HG03175 (cell line): ENCODE measurements around the gene GPAM.

Experiments used
- ATAC-seq: cut with Tn5 transposase; IDR thresholded peaks from one replicate; pipeline ENCODE4 v1.9.1; 2021; ENCODE audit warnings: mild to moderate bottlenecking, moderate library complexity; ENCODE audit not compliant: unreplicated experiment

Gene GPAM

DNA sequence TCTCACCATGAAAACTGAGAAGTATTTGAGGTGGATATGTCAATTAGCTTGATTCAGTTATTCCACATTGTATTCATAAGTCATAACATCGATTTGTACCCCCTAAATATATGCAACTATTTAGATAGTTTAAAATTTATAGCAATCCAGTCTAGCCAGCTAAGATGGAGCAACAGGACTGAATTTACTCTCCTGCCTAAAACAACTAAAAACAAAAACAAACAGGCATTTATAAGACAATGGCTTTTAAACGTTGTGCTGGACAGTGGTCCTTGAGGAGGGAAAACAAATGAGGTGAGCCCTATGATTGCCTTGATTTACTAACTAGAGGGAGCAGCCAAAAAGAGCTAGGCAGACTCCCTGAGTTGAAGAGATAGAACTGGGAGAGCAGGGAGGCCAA lies 814 bp upstream of the GPAM start:
- no peak for ATAC-seq

DNA sequence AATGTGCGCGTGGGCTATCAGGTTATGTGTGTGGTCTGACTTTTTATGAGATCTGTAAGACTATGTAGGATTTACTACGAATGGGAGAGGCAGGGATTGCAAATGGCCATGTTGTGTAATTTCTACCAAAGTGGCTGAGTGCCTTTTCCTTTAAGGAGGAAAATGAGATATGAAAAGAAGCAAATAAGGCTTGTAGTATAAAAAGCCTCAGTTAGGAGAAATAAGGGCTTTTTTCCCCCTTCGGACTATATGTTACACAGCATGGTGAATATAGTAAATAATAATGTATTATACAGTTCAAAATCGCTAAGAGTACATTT lies 447 bp upstream of the GPAM start:
- no peak for ATAC-seq

DNA sequence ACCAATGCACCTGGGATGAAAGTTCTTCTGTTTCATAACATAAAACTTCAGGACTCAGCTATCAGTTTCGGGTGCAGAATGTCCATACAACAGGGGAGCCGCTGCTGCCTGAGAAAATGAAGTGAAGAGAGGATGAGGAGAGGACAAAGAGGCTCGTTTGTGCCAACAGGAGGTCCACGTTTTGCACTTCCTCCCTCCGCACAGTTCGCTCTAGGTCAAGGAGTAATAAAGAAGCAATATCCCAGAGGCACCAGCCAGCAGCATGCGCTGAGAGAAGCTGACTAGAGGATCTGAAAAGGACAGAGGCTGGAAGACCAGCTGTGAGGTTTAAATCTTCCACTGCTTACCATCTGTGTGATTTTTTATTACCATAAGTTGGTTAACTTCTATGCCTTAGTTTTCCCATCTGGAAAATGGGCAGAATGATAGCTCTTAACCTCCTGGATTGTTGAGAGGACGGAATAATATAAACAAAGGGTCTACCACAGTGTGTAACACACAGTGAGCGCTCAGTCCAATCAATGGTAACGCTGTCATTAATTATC lies 709 bp downstream of the GPAM start:
- ATAC-seq = no peak

DNA sequence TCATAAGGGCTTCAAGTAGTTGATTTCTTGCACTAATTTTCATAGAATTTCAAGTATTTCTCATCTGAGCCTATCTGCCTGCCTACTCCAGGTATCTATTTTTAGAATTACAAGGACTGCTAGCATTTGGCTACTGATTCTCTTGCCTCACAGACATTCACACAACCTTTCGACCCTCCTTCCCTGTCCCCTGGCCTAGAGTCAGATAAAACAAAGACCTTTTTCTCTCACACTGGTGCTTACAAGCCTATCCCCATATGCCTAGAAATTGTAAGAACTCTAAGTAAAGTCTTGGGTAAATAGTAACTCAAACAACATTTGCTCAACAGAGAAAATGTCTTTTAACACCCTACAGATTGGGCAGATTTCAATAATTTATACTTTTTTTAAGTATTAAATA lies 6.3 kb downstream of the GPAM start:
- no peak for ATAC-seq

DNA sequence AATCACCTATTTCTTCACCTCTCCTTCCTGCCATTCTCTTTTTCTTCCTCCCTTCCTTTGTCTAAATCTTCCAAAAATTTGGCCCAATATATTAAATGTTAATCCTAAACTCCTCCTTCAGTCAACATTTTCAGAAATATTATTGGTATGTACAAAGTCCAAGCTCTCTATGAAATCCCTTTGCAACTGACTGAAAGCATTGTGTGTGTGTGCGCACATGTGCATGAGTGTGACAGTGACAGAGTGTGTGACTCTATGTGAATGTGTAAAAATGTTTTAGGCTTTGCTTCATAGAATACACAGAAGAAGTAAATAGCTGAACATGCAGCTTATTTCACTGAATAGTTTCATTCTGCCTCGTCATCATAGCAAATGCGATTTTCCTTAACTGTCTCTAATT lies 7.0 kb downstream of the GPAM start:
- no peak for ATAC-seq

DNA sequence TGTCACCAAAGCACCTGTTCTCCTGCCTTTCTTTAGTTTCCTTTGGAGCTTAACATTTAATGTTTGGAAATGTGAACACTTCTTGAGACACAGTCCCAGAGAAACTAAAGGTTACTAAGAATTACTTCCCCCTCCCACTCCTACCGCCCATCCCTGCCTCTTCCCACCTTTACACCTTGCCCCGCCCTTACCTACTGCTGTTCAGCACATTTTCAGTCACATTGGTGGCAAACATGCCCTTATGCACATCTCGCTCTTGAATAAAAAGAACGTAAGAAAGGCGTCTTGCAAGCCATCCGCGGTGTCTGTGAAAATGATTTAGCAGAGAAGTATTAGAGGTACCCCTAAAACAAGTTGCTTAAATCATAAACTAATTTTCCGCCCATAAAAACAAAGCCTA lies 8.2 kb downstream of the GPAM start:
- no peak for ATAC-seq

DNA sequence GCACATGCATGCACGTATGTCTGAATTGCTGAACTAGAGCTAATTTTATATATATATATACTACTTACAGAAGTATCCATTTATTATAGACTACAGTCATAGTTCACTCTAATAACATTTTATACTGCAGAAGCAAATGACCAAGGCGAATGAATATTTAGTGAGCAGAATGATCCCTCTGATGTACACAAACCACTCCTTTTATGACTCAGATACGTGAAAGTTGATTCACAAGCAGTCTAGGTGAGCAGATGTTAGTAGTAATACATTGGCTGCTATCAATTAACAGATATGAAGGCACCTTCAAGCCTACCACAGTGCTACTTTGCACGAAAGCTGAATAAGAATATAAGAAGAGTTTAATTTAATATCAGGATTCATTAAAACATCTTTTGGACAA lies 10.4 kb downstream of the GPAM start:
- ATAC-seq = no peak

DNA sequence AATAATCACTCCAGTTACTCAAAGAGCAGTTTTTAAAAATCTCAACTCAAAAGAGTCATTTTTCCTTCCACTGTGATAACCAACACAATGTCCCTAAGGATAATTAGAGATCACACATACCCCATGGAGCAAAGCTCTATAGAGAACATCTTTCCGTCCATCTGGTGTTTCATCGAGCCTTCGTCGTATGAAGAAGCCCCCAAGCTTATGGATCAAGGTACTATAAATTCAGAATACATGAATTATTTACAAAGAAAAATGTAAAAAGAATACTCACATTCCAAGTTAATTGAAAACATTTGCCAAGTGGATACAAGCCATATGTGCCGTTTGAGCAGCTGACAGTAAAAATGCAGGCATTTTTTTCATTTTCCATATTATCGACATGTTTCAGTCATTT lies 14.8 kb downstream of the GPAM start:
- ATAC-seq = no peak

DNA sequence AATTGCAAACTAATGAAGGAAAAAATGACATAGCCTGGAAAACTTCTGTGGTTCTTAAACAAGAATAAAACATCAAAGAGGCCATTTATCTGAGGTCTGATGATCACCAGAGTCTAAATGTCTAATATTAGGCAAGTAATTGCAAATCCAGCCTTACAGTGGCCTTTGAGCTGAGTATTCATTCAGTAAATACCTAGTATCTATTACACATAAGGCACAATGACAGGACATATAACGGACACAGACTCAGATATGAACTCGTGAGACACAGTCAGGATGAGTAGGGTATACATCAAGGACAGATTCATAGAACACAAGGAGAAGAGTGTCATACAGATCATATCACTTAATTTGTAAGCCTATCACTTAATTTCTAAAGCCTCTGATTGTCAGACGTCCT lies 16.8 kb downstream of the GPAM start:
- ATAC-seq = no peak

DNA sequence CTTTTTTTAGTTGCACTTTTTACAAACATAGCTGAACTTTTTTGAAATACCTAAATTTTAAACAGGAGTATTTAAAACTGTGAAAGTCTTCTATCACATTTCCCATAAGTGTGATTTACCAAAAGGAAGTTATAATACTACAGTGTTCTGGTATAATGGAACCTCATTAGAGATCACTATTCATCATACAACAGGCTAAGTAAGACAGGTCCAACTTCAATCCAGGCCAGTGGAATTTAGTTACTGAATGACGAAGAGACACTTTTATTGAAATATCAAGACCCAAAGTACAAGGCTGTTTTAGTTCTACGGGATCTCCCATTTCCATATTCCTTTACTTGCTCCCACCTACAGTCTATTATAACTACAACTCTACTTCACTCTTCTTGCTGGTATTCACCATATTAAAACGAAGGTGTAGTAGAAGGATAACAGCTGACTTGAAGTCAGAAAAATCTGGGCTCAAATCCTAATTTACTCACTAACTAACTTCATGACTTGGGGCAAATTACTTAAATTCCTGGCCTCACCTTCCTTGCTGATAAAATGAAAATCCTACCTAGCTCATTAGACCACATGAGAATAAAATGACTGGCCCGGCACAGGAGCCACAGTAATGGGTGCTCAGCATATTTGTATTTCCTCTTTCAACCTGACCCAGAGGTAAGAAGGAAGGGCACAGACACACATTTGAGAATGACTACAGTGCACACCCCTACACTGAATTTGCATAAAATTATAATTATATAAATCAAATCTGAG lies 21.6 kb downstream of the GPAM start:
- no peak for ATAC-seq

DNA sequence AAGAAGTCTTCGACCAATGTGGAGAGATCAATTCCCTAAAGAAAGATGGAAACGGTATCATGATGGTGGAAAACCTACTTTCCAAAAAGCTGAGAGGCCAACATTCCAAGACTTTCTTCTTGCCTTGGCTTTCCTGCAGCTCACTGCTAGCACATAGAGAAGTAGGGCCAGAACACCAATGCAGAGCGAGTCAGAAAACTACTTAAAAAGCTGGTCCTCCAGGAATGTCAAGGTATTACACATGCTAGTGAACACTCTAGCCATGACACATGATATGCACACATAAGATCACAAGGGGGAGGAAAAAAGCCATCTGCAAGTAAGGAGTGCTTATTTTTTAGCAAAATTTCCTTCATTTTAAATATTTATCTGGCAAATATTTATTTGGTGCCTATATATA lies 22.7 kb downstream of the GPAM start:
- no peak for ATAC-seq

DNA sequence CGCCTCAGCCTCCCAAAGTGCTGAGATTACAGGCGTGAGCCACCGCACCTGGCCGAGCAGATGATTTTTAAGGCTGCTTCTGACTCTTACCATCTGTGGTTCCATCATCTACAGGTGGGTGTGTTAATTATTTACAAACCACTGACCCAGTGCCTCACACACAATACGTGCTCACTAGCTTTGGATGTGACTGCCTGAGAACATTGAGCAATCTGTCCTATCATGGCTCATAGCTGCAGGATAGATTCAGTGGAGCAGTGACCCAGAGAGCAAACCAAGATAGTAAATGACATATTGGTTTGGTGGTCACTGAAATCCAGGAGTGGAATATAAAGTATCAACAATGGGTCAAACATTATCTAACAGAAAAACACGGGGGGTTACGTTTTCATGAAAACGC lies 24.1 kb downstream of the GPAM start:
- ATAC-seq = no peak

DNA sequence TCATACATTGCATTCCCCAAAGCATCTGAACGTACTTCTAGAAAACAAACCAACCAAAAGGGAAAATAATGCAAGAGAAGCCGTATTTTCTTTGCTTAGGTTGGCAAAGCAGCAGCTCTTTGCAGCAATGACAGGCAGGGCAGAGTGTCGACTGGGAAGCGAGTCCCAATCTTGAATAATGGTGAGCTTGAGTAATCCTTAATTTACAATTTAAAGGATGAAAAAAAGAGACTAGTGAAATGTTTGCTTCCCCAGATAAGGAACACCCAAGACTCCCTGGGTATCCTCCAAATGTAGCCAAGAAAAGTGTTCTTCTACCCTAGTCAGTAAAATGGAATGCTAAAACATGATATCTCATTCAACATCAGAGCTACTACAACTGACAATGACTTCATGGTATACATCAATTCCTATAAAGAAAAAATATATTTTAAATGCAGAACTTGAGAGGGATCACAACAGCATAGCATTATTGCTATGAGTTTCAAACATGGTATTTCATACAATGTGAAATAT lies 32.0 kb downstream of the GPAM start:
- ATAC-seq = no peak

DNA sequence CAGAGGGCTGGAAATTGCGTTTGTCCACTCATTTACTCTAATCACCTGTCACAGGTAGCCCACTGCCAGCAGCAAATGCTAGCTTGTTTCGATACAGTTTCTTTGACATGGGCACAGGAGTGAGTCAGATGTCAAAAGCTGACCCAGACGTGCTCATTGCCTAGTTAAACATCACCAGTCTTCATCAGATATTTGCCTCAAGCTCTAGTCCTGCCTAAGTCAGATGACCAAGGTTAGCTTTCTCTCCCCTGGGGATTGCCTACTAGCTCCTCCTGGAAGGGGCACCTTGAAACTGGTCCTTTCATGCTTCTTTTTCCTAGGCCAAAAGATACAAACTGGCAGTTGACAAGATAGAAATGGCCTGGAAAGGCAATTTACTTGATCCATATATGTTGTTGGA lies 35.2 kb downstream of the GPAM start:
- ATAC-seq = no peak

DNA sequence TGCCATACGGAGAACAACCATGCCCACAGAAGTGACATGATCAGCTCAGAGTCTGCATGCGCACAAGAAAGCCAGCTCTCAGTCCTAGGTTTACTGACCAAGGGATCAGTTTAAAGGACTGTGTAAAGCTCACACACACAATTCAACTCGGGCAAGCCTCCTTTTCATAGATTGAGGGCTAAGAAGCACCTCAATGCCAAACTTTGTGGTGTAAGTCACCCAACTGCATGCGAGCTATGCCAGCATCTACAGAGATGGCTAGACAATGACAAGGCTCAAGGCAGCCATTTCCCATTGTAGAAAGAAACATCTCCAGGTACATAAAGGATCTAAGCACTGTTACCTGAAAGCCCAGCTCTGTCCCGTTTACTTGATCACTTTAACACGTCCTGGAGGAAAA lies 36.8 kb downstream of the GPAM start:
- ATAC-seq = no peak

DNA sequence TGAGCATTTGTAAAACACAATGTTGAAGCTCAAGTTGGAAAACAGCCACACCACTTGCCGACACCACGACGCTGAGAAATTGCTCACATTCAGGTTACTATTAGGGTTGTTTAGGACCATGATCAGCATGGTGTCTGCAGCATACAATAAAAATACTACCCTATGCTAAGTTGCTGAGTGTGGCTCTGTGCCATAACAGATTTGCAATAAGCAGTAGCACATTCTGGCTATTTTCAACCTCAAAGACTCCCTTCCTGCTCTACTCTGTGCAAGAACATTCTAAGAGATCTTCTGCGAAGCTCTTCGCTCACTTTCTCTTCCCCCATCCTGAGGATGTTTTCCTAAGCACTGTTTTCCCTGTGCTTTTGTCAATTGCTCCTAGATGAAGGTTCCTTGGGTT lies 38.3 kb downstream of the GPAM start:
- no peak for ATAC-seq

DNA sequence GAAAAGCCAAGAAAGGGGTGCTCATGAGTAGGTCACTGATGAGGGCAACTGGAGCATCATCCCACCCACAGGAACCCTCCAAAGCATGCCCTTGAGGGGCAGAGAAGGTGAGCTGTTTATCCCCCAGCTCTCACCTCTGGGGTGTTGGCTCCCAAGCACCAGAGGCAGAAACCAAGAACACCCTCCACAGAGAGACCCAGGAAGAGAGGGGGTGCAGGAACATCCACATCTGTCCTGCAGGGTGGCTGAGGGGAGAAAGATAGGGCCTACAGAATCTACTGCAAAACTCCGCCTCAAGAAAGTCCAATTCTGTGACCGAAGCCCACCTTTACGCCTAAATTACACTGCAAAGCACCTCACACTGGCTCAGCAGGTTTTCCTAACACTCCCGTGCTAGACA lies 40.1 kb downstream of the GPAM start:
- ATAC-seq = no peak

DNA sequence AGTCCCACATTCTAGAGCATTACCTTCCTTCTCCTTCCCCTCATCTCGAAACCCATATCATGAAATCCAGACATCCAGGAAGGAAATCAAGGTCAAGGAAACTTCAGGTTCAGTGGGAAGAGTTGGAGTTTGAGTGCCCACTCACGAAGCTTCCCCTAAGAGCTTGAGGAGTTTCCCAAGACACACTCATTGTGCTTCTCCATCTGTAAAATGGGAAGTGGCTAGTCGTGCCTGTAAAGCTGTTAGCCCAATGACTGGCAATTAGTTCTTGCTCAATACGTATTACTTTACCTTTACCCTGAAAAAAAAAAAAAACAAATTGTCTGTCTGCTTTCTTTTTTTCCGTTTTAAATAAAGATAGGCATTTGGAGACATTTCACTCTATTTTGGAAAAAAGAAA lies 42.3 kb downstream of the GPAM start:
- ATAC-seq = no peak

DNA sequence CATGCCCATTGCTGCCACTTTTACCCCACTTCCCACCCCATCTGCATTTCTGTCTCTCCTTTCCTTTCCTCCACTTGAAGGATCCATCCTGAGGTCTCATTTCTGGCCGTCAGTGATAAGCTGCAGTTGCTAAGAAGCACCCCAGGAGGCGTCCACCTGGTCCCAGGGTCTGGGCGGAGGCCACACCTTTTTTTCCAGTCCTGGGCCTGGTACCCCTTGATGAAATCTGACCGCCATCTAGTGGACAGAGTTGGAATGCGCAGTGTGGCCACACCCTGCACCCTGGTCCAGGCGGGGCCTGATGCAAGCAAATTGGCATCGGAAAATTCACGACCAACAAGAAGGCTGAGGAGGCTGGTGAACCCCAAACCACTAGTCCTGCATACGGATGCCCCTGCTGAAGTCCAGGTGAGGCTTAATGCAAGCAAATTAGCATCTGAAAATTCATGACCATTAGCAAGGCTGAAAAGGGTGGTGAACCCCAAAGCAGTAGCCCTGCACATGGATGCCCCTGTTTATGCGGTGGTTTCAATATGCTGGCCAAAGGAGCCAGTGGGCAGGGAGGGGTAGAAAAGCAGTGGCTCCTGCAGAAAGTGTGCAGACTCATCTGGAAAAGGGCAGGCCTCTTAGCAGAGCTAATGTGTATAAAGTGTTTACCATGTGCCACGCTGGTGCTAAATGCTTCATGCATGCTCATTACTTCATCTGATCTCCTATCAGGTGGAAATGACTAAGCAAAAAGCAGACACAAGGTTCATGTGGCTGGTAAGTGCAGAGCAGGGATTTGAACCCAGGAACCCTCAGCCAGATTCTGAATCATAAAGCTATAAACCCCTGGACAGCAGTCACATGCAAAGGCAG lies 43.2 kb downstream of the GPAM start:
- ATAC-seq = peak; percentile 99

DNA sequence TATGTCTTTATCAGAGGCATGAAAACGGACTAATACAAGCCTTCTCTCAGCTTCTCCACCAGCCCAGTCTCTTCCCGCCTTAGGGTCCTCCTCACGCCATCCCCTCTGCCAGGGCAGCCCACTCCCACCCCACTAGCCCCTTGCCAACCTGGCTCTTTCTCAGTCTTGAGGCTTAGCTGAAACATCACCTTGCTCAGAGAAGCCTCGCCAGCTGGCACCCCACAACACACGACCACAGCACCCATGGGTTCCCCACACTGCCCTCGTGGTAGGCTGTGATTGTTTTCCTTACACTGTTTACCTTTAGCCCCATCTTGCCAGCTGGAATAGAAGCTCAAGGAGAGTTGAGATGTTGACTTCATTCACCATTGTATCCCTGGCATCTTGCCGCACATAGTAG lies 44.4 kb downstream of the GPAM start:
- ATAC-seq = no peak

DNA sequence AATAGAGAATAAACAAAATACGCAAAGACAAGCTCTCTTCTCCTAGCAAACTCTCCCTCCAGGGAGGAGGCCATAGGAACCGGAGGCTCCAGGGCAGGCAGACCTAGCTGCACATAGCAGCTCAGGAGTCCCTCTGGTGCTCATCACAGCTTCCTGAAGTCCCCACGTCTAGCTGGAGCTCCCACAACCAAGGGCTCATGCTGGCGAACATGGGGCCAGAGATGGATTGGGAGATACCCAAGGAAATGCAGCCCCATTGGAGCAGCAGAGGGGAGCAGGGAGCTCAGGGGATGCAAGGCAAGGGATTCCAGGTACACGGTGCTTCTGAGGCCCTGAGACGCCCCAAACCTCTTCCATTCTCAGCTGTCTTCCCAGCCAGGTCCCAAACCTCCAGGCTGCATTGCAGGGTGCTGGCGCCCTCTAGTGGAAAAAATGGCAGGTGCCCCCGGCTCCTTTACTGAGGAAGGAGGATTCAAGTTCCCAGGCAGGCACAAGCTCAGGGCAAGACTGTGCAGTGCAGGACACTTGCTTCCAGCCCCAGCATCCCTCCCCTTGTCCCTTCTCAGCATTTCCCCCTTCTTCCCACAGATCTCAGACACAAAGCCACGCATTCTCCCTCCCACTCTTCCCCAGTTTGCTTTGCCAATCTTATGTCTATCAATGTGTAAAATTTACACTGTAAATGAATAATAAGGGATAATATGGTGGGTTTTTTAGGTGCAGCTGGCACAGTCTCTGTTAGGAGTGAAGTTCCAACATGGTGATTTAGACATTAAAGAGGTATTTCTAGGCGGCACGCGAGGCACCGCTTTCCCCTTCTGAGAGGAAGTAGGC lies 46.2 kb downstream of the GPAM start:
- peak; percentile 41 for ATAC-seq
